ENCODE results near the gene GALNT2.

DNA sequence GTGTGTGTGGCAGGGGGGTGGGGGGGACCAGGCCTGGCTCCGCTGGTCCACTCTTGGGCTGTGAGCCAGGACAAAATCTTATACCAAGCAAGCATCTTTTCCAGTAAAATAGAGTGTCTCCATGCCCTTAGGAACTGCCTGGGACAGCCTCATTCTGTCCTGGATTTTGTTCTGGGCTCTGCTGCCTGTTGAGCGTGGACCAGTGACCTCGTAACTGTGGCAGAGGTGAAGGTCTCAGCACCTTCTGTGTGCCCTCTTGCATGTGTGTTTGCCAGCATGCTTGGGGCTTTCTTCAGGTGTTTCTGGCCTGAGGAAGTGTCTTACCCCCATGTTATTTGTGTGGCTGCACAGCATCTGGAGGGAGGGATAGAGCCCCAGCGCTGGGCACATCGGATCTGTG, 45.7 kb downstream of the GALNT2 start:
- TF ChIP-seq ZNF565 (CRISPR knock-in tag; conservative IDR thresholded peaks at IDR 0.05; ENCODE audit: low read depth) (no peak), ZFP3 (CRISPR knock-in tag; IDR thresholded peaks at IDR 0.05) (no peak), SNAI2 (CRISPR knock-in tag; IDR thresholded peaks at IDR 0.05) (no peak), ISL1 (CRISPR knock-in tag; IDR thresholded peaks at IDR 0.05) (no peak)
- TF ChIP-seq, protein P1, sequence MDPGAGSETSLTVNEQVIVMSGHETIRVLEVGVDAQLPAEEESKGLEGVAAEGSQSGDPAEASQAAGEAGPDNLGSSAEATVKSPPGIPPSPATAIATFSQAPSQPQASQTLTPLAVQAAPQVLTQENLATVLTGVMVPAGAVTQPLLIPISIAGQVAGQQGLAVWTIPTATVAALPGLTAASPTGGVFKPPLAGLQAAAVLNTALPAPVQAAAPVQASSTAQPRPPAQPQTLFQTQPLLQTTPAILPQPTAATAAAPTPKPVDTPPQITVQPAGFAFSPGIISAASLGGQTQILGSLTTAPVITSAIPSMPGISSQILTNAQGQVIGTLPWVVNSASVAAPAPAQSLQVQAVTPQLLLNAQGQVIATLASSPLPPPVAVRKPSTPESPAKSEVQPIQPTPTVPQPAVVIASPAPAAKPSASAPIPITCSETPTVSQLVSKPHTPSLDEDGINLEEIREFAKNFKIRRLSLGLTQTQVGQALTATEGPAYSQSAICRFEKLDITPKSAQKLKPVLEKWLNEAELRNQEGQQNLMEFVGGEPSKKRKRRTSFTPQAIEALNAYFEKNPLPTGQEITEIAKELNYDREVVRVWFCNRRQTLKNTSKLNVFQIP (CRISPR knock-in tag; IDR thresholded peaks at IDR 0.05; ENCODE audit: borderline replicate concordance, low read depth): no peak
- TF ChIP-seq, protein P2, sequence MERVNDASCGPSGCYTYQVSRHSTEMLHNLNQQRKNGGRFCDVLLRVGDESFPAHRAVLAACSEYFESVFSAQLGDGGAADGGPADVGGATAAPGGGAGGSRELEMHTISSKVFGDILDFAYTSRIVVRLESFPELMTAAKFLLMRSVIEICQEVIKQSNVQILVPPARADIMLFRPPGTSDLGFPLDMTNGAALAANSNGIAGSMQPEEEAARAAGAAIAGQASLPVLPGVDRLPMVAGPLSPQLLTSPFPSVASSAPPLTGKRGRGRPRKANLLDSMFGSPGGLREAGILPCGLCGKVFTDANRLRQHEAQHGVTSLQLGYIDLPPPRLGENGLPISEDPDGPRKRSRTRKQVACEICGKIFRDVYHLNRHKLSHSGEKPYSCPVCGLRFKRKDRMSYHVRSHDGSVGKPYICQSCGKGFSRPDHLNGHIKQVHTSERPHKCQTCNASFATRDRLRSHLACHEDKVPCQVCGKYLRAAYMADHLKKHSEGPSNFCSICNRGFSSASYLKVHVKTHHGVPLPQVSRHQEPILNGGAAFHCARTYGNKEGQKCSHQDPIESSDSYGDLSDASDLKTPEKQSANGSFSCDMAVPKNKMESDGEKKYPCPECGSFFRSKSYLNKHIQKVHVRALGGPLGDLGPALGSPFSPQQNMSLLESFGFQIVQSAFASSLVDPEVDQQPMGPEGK (CRISPR knock-in tag; IDR thresholded peaks at IDR 0.05; ENCODE audit: borderline replicate concordance): no peak
- TF ChIP-seq, protein P3, sequence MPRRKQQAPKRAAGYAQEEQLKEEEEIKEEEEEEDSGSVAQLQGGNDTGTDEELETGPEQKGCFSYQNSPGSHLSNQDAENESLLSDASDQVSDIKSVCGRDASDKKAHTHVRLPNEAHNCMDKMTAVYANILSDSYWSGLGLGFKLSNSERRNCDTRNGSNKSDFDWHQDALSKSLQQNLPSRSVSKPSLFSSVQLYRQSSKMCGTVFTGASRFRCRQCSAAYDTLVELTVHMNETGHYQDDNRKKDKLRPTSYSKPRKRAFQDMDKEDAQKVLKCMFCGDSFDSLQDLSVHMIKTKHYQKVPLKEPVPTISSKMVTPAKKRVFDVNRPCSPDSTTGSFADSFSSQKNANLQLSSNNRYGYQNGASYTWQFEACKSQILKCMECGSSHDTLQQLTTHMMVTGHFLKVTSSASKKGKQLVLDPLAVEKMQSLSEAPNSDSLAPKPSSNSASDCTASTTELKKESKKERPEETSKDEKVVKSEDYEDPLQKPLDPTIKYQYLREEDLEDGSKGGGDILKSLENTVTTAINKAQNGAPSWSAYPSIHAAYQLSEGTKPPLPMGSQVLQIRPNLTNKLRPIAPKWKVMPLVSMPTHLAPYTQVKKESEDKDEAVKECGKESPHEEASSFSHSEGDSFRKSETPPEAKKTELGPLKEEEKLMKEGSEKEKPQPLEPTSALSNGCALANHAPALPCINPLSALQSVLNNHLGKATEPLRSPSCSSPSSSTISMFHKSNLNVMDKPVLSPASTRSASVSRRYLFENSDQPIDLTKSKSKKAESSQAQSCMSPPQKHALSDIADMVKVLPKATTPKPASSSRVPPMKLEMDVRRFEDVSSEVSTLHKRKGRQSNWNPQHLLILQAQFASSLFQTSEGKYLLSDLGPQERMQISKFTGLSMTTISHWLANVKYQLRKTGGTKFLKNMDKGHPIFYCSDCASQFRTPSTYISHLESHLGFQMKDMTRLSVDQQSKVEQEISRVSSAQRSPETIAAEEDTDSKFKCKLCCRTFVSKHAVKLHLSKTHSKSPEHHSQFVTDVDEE (CRISPR knock-in tag; IDR thresholded peaks at IDR 0.05): no peak
